HepG2 (cell line): ENCODE data around the gene PRM3. TPM values are rescaled to one million over a fixed set of nuclear protein-coding genes. Genes with fewer than 3 reads are reported as not detected.

Experiments used
- CREBL2 ChIP-seq: sonication (generic); formaldehyde crosslinking; IDR thresholded peaks from 2 replicates; pipeline ENCODE4 v1.8.1; 2023; ENCODE audit warnings: missing genetic modification reagents, mild to moderate bottlenecking, borderline replicate concordance
- FUBP1 ChIP-seq: sonication (generic); formaldehyde crosslinking; IDR thresholded peaks from 2 replicates; pipeline ENCODE4 v1.5.1; 2020; ENCODE audit warnings: missing genetic modification reagents, mild to moderate bottlenecking, borderline replicate concordance
- IRF1 ChIP-seq: sonication (generic); formaldehyde crosslinking; IDR thresholded peaks from 2 replicates; pipeline ENCODE4 v1.4.0; 2020; ENCODE audit warnings: low read depth, mild to moderate bottlenecking, missing genetic modification reagents
- MLLT10 ChIP-seq: sonication (generic); formaldehyde crosslinking; IDR thresholded peaks from 2 replicates; pipeline ENCODE4 v1.4.0; 2020; ENCODE audit warnings: missing genetic modification reagents
- NR2C2 ChIP-seq: sonication (generic); formaldehyde crosslinking; IDR thresholded peaks from 2 replicates; pipeline ENCODE4 v1.4.0; 2020; ENCODE audit warnings: missing genetic modification reagents, mild to moderate bottlenecking, moderate library complexity, borderline replicate concordance
- SCMH1 ChIP-seq: sonication (generic); formaldehyde crosslinking; IDR thresholded peaks from 2 replicates; pipeline ENCODE4 v1.9.0; 2021; ENCODE audit warnings: missing genetic modification reagents, mild to moderate bottlenecking, borderline replicate concordance
- SIN3A ChIP-seq: IDR thresholded peaks from 2 replicates; pipeline ENCODE4 v1.6.1; 2011; ENCODE audit warnings: low read depth, mild to moderate bottlenecking, control low read depth, low read length, borderline replicate concordance
- TFAP4 ChIP-seq: sonication (generic); IDR thresholded peaks from 2 replicates; pipeline ENCODE4 v1.6.1; 2016; ENCODE audit warnings: low read depth, borderline replicate concordance
- U2AF1 ChIP-seq: fragments of 200-400 bp; formaldehyde crosslinking; optimal IDR thresholded peaks from 2 replicates; pipeline ENCODE3; 2017; ENCODE audit warnings: mild to moderate bottlenecking, low read depth, low read length
- XRCC5 ChIP-seq: fragments of 200-400 bp; formaldehyde crosslinking; optimal IDR thresholded peaks from 2 replicates; pipeline ENCODE3; 2017; ENCODE audit warnings: mild to moderate bottlenecking, low read length
- ZBTB44 ChIP-seq: sonication (generic); formaldehyde crosslinking; IDR thresholded peaks from 2 replicates; pipeline ENCODE4 v1.4.0; 2020; ENCODE audit warnings: missing genetic modification reagents
- ZNF121 ChIP-seq: sonication (generic); formaldehyde crosslinking; IDR thresholded peaks from 2 replicates; pipeline ENCODE4 v1.5.0; 2020; ENCODE audit warnings: mild to moderate bottlenecking, missing genetic modification reagents
- ZNF383 ChIP-seq: sonication (generic); formaldehyde crosslinking; IDR thresholded peaks from 2 replicates; pipeline ENCODE4 v1.4.0; 2020; ENCODE audit warnings: missing genetic modification reagents, mild to moderate bottlenecking, borderline replicate concordance
- ZNF639 ChIP-seq: conservative IDR thresholded peaks from 2 replicates; pipeline ENCODE4 v1.6.1; 2018; ENCODE audit warnings: missing genetic modification reagents
- ZNF768 ChIP-seq: sonication (generic); formaldehyde crosslinking; IDR thresholded peaks from 2 replicates; pipeline ENCODE4 v1.4.0; 2020; ENCODE audit warnings: missing genetic modification reagents
- ZUFSP ChIP-seq: sonication (generic); formaldehyde crosslinking; IDR thresholded peaks from 2 replicates; pipeline ENCODE4 v1.9.0; 2021; ENCODE audit warnings: missing genetic modification reagents, mild to moderate bottlenecking, borderline replicate concordance
- polyA plus RNA-seq, 8 experiments: library from polyadenylated mRNA; depleted of rRNA in 3 of 8; stranded (reverse) in 7 of 8; unstranded in 1 of 8; fragments of >200 nt; fragmentation: Illumina TruSeq in 4 of 8; extraction: Trizol in 4 of 8; gene quantifications; 2 replicates each; pipeline versions ENCODE4 v1.2.1 to v1.2.3, GENCODE V29; 2011 to 2016; ENCODE audit warnings: low read depth in 4 of 8, missing spikeins in 1 of 8, mixed read lengths in 1 of 8; ENCODE audit not compliant: insufficient read depth in 1 of 8
- total RNA-seq, 5 experiments: library from RNA; depleted of rRNA; stranded (reverse); fragments of >200 nt; fragmentation: Illumina TruSeq; extraction: Trizol; gene quantifications; 2 replicates each; pipeline ENCODE4 v1.2.3, GENCODE V29; 2016; ENCODE audit warnings: low read depth in 1 of 5

The PRM3 gene
- total and polyA plus RNA-seq, 2 of the 13 experiments (the other 11 are each of a cell fraction or from before 2014, with no cell fraction given), result not detected

GRCh38 chr16:11257131-11257938, 16.1 kb downstream of the PRM3 start (continued):
- TF ChIP-seq ZUFSP (CRISPR knock-in tag) (no peak), ZNF768 (CRISPR knock-in tag) (peak; percentile 63; the same call in 1 of the 2 replicates), TFAP4 (peak; percentile 37; the same call in 1 of the 2 replicates), CREBL2 (no peak; the same call in 1 of the 2 replicates), U2AF1 (peak; percentile 86), FUBP1 (CRISPR knock-in tag) (peak; percentile 40; the same call in 1 of the 2 replicates), ZBTB44 (CRISPR knock-in tag) (no peak), ZNF639 (CRISPR knock-in tag) (peak; percentile 8; the same call in 1 of the 2 replicates), XRCC5 (peak; percentile 95), SIN3A (peak; percentile 68; the same call in 1 of the 2 replicates), ZNF121 (CRISPR knock-in tag) (peak; percentile 86), IRF1 (CRISPR knock-in tag) (peak; percentile 95), MLLT10 (CRISPR knock-in tag) (no peak), SCMH1 (no peak), ZNF383 (CRISPR knock-in tag) (peak; percentile 95), NR2C2 (CRISPR knock-in tag) (peak; percentile 59)
